Stomach (tissue), 9 donors: ENCODE data around the gene NTM. TPM values are rescaled to one million over a fixed set of nuclear protein-coding genes. Genes with fewer than 3 reads are reported as not detected.

ENCODE experiments used
- DNase-seq, 2 donors: peaks; one replicate each; pipeline versions ENCODE4 v3.0.0 to v3.0.0-alpha.2; 2013 to 2019
- H3K27ac ChIP-seq, 5 donors: fragments of 200-600 bp in 4 of 5; sonication (generic) in 4 of 5; one replicate each; pipeline ENCODE4 v1.5.1; 2013 to 2019; ENCODE audit warnings: mild to moderate bottlenecking in 1 of 5, moderate library complexity in 1 of 5
- H3K27me3 ChIP-seq, 3 donors: fragments of 200-600 bp; sonication (generic); one replicate each; pipeline ENCODE4 v1.5.1; 2017 to 2019; ENCODE audit warnings: mixed run types in 1 of 3
- H3K36me3 ChIP-seq, 4 donors: fragments of 200-600 bp; sonication (generic); 1 replicate in 3 of 4; 2 replicates in 1 of 4; pipeline ENCODE4 v1.5.1; 2016 to 2019
- H3K4me1 ChIP-seq, 4 donors: fragments of 200-600 bp; sonication (generic); one replicate each; pipeline ENCODE4 v1.5.1; 2016 to 2019
- H3K4me3 ChIP-seq, 4 donors: fragments of 200-600 bp; sonication (generic) in 3 of 4; one replicate each; pipeline ENCODE4 v1.5.1; 2016 to 2019; ENCODE audit warnings: mild to moderate bottlenecking in 1 of 4
- H3K9me3 ChIP-seq, 4 donors: fragments of 200-600 bp; sonication (generic); one replicate each; pipeline ENCODE4 v1.5.1; 2016 to 2019
- CTCF ChIP-seq, 7 experiments: fragments of 450-650 bp in 4 of 7; fragments of 200-600 bp in 3 of 7; sonication (generic) in 3 of 7; IDR thresholded peaks; one replicate each; pipeline ENCODE4 v1.5.1; 2016 to 2019; ENCODE audit warnings: antibody characterized with exemption in 7 of 7, control low read depth in 2 of 7, mild to moderate bottlenecking in 1 of 7
- EP300 ChIP-seq: sonication (generic); formaldehyde crosslinking; IDR thresholded peaks from one replicate; pipeline ENCODE4 v1.6.1; 2017; ENCODE audit warnings: antibody characterized with exemption
- POLR2A ChIP-seq, 4 donors: fragments of 450-650 bp; IDR thresholded peaks; one replicate each; pipeline ENCODE4 v1.6.1; 2016; ENCODE audit warnings: antibody characterized with exemption in 4 of 4, control low read depth in 2 of 4, mild to moderate bottlenecking in 1 of 4, moderate library complexity in 1 of 4
- POLR2AphosphoS5 ChIP-seq, 3 donors: sonication (generic); formaldehyde crosslinking; IDR thresholded peaks; one replicate each; pipeline ENCODE4 v1.6.1; 2016; ENCODE audit warnings: antibody characterized with exemption in 3 of 3
- WGBS, 5 donors: extraction: QIAGEN DNeasy Blood & Tissue Kit in 3 of 5; methylation state at CpG; one replicate each; pipeline versions ENCODE4 v1.1.5 to v1.1.7; 2013 to 2018; 5-methylcytosine and 5-hydroxymethylcytosine counted together
- intact Hi-C: fragments of 100-400 bp; cut with DNase I; formaldehyde crosslinking; loops from one replicate; pipeline ENCODE4 v1.15.1; 2023; ENCODE audit warnings: low total_unique reads
- polyA plus RNA-seq, 3 donors: library from polyadenylated mRNA; stranded (reverse); fragments of 200-250 nt; gene quantifications; one replicate each; pipeline ENCODE4 v1.2.3, GENCODE V29; 2013
- total RNA-seq, 5 donors: library from RNA; depleted of rRNA; stranded (reverse); fragments of >200 nt; gene quantifications; one replicate each; pipeline versions ENCODE4 v1.1.0 to v1.2.3, GENCODE V29; 2014 to 2016
- donor health status: healthy with polysubstance abuse.
- donor health status: Bipolar disorder and iron deficiency.
- donor health status: healthy.

NTM gene
- total and polyA plus RNA-seq, 8 donors = 0.50 to 8.4 (median 1.3) TPM; not detected in 3

- TF ChIP-seq POLR2A (IDR thresholded peaks at IDR 0.05) (no peak), EP300 (no peak), POLR2AphosphoS5 (IDR thresholded peaks at IDR 0.05) (no peak), CTCF (IDR thresholded peaks at IDR 0.05) (no peak)
- H3K27me3 ChIP-seq = peaks cover 0 to 4% (median 0%) of the 10 kb centered on the region in 3 donors
- H3K36me3 ChIP-seq = no peaks in the 10 kb centered on the region
- intact Hi-C loops = no loop called here
- 81 to 88% (median 85%) methylated on average over 7 of the region's 7 CpGs for WGBS, 5 donors
- peaks cover 0 to 6% (median 0%) of the 10 kb centered on the region in 4 donors for H3K9me3 ChIP-seq
- H3K27ac ChIP-seq = no peak overlapping the region
- H3K4me1 ChIP-seq = no peaks in the 10 kb centered on the region
- no peak for DNase-seq
- H3K4me3 ChIP-seq = no peak overlapping the region
Observed at GRCh38 chr11:132147464-132147863, 777.0 kb downstream of the NTM start.

- H3K9me3 ChIP-seq = peaks cover 0 to 3% (median 0%) of the 10 kb centered on the region in 4 donors
- no peak for DNase-seq
- H3K27ac ChIP-seq = no peak overlapping the region
- 63 to 87% (median 71%) methylated on average over 4 of the region's 4 CpGs for WGBS, 5 donors
- H3K4me3 ChIP-seq = no peak overlapping the region
- H3K4me1 ChIP-seq = no peaks in the 10 kb centered on the region
- H3K36me3 ChIP-seq = no peaks in the 10 kb centered on the region
- intact Hi-C loops = no loop called here
- TF ChIP-seq POLR2A (IDR thresholded peaks at IDR 0.05) (no peak), POLR2AphosphoS5 (IDR thresholded peaks at IDR 0.05) (no peak), EP300 (no peak), CTCF (IDR thresholded peaks at IDR 0.05) (no peak)
- H3K27me3 ChIP-seq = no peaks in the 10 kb centered on the region
Observed at GRCh38 chr11:132154781-132155180, 784.4 kb downstream of the NTM start.

GRCh38 chr11:132158091-132158490 is 787.7 kb downstream of the NTM start:
- Histone ChIP-seq H3K27me3 (no peaks in the 10 kb centered on the region), H3K4me3 (no peak overlapping the region), H3K36me3 (no peaks in the 10 kb centered on the region), H3K27ac (no peak overlapping the region), H3K4me1 (no peaks in the 10 kb centered on the region), H3K9me3 (no peaks in the 10 kb centered on the region)
- TF ChIP-seq CTCF (IDR thresholded peaks at IDR 0.05) = peak in 1 of 7 experiments; percentile 9
- TF ChIP-seq POLR2AphosphoS5 (IDR thresholded peaks at IDR 0.05) = no peak
- TF ChIP-seq EP300 = no peak
- no peak for TF ChIP-seq POLR2A (IDR thresholded peaks at IDR 0.05)
- peak; percentile 17 to 27 for DNase-seq
- intact Hi-C loops = no loop called here
- 74 to 90% (median 82%) methylated on average over 3 of the region's 3 CpGs for WGBS, 5 donors

- intact Hi-C loops = no loop called here
- no peaks in the 10 kb centered on the region for H3K4me1 ChIP-seq
Observed at GRCh38 chr11:132158696-132159095, 788.3 kb downstream of the NTM start.

More at GRCh38 chr11:132158696-132159095, 788.3 kb downstream of the NTM start:
- TF ChIP-seq CTCF (IDR thresholded peaks at IDR 0.05) (no peak), POLR2A (IDR thresholded peaks at IDR 0.05) (no peak), EP300 (no peak), POLR2AphosphoS5 (IDR thresholded peaks at IDR 0.05) (no peak)
- H3K27me3 ChIP-seq = no peaks in the 10 kb centered on the region
- no peak overlapping the region for H3K4me3 ChIP-seq
- H3K27ac ChIP-seq = no peak overlapping the region
- no peaks in the 10 kb centered on the region for H3K9me3 ChIP-seq
- no peak for DNase-seq
- 85 to 93% (median 90%) methylated on average over 2 of the region's 2 CpGs for WGBS, 5 donors
- H3K36me3 ChIP-seq = no peaks in the 10 kb centered on the region
